GM12864 (cell line): Measurements from ENCODE around the gene USP7.

ENCODE experiments used
- DNase-seq: peaks from one replicate; pipeline ENCODE4 v3.0.0-alpha.2; 2011; ENCODE audit warnings: low read depth
- H3K4me3 ChIP-seq: 2 replicates; pipeline ENCODE4 v1.5.1; 2011; ENCODE audit warnings: mild to moderate bottlenecking, low read depth, low read length, control low read depth
- TF ChIP-seq, protein P1 (sequence below): IDR thresholded peaks from 2 replicates; pipeline ENCODE4 v1.5.1; 2011; ENCODE audit warnings: low read depth, mild to moderate bottlenecking, moderate library complexity, low read length, control low read depth, inconsistent platforms; ENCODE audit errors: missing control alignments

Gene USP7

DNA sequence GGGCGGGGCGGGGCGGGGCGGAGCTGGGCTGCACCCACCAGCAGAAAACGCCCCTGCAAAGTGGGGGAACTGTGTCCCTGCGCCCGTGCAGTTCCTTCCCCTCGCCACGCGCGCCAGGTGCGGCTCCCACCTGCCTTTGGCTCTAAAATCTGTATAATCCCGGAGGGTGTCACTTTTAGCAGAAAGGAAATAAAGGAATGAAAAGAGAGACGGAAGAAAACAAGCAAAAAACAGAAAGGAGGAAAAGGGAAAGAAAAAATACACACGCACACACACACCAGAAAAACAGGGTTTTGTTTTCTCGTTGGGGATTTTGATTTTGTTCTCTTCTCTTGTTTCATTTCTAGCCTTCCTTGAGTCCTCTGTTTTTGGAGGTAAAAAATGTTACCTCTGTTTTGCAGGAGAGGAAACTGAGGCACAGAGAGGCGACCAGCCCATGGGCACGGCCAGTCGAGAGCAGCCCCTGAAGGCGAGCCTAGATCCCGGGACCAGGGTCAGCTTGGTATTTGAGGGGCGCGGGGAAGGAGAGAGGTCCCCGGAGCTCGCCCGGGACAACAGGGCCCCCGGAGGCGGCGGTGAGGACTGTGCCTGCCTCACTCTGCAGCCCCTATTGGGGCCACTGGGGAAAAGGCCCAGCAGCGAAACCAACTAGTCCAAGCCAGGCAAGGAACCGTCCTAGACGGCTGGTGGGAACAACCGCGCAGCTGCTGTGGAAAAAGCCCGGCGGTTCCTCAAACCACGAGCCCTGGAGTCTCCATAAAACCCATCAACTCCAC lies 94.3 kb downstream of the USP7 start:
- peak overlapping the region; percentile 49 for H3K4me3 ChIP-seq
- DNase-seq, result no peak
- TF ChIP-seq, protein P1, sequence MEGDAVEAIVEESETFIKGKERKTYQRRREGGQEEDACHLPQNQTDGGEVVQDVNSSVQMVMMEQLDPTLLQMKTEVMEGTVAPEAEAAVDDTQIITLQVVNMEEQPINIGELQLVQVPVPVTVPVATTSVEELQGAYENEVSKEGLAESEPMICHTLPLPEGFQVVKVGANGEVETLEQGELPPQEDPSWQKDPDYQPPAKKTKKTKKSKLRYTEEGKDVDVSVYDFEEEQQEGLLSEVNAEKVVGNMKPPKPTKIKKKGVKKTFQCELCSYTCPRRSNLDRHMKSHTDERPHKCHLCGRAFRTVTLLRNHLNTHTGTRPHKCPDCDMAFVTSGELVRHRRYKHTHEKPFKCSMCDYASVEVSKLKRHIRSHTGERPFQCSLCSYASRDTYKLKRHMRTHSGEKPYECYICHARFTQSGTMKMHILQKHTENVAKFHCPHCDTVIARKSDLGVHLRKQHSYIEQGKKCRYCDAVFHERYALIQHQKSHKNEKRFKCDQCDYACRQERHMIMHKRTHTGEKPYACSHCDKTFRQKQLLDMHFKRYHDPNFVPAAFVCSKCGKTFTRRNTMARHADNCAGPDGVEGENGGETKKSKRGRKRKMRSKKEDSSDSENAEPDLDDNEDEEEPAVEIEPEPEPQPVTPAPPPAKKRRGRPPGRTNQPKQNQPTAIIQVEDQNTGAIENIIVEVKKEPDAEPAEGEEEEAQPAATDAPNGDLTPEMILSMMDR, result peak; percentile 6

DNA sequence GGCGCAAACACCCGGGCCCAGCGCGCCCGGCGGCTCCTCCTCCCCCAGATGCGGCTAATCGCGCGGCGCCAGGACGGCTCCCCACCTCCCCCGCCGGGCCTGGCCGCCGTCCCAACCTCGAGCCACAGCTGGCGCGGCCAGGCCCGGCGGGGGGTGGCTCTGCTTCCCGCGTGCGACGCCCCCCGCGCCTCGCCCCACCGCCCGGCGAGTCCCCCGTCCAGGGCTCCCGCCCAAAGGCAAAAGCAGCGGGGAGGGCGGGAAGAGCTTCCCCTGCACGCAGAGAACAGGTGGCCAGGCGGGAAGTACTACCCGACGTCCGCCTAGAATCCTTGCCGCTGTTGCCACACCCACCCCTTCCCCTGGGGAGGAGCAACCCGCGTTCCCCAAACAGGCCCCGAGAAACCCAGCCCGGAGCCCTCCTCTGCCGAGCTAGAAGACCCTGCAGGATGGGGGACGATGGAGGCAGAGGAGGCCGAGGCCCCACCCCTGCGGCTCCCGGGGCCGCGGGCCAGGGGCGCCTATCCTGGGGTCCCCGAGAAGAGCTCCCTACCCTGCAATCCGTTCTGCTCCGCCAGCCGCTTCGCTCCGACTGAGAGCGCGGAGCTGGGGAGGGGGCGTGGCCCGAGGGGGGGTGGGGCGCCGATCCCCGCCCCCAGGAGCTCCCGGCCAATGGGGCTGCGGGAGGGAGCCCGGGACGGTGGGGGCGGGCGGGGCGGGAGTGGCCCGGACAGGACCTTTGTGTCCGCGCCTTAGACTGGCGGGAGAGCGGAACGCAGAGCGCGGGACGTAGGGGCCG lies 95.1 kb downstream of the USP7 start, which contains the start of gene CARHSP1:
TSS of gene CARHSP1 (minus strand) at position 591 of the 796 bp plus-strand sequence. CDS start 9,678 bp downstream, outside the sequence.
- H3K4me3 ChIP-seq, result peak within 1 kb of the TSS; percentile 93
- TF ChIP-seq, protein P1, result no peak
- DNase-seq, result peak; percentile 70

DNA sequence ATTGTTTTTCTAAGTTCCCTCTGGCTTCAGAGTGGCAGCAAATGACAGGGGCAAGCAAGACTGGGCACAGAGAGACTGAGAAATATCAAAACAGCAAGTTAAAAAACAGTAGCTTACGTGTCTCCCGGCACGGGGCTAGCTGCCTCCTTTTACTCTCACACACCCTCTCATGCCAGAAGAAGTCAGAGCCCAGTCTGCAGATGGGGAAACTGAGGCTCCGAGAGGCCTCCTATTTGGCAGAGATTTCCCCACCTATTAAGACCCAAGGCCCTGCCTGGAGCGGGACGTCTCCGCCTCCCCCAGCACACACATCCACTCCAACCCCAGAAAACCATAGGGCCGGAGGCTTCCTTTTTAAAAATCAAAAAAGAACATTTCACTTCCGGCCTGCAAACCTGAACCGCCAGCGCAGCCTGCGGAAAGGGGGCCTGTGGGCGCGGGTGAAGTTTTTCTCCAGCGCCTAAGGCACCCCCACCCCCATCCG lies 95.7 kb downstream of the USP7 start:
- no peak for DNase-seq
- peak overlapping the region; percentile 93 for H3K4me3 ChIP-seq
- TF ChIP-seq, protein P1, result no peak

DNA sequence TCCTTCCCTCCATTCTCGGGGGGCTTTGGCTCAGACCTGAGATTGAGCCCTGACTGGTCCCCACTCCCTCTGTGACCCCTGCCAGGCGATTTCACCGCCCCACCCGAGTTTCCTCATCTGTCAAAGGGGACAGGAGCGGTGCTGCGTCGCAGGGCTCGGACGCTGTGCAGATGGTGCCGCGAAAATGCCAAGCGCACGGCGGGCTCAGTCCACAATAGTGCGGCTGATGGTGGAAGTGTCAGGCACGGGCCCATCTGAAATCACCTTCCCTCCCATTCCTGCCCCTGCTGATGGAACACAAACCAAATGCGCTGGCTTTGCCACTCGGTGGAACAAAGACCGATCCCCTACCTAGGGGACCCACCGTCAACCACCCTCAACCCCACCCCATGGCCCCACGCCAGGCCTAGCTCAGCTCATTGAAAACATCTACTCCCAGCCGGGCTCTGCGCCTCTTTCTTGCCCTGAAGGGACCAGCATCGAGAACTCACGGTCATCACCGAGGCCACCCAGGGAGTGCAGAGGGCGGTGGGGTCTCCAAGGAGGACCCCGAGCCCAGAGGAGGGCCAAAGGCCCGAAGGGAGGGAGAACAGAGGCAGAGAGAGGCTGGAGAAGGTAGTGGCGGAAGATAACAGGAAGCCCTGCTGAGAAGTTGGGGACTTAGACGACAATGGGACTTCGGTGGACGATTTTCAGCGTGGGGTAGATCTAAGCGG lies 96.3 kb downstream of the USP7 start:
- TF ChIP-seq, protein P1, result no peak
- DNase-seq, result no peak

DNA sequence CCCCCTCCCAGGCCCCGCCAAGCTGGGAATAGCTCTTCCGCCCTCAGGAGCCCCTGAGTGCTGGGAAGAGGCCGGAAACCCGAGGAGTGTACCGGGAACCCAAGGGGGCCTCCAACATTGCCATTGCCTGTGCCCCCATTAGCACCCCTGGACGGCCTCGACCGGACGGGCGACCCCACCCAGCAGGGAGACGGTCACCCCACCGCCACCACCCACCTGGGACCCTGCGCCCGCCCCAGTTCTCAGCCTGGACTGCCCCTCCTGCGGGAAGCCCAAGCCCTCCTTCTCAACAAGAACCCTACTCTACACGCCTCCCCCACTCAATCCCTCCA lies 96.9 kb downstream of the USP7 start:
- TF ChIP-seq, protein P1, result no peak
- H3K4me3 ChIP-seq, result peak overlapping the region; percentile 93
- no peak for DNase-seq

More for the DNA sequence above, 96.3 kb downstream of the USP7 start:
- H3K4me3 ChIP-seq, result peak overlapping the region; percentile 93

DNA sequence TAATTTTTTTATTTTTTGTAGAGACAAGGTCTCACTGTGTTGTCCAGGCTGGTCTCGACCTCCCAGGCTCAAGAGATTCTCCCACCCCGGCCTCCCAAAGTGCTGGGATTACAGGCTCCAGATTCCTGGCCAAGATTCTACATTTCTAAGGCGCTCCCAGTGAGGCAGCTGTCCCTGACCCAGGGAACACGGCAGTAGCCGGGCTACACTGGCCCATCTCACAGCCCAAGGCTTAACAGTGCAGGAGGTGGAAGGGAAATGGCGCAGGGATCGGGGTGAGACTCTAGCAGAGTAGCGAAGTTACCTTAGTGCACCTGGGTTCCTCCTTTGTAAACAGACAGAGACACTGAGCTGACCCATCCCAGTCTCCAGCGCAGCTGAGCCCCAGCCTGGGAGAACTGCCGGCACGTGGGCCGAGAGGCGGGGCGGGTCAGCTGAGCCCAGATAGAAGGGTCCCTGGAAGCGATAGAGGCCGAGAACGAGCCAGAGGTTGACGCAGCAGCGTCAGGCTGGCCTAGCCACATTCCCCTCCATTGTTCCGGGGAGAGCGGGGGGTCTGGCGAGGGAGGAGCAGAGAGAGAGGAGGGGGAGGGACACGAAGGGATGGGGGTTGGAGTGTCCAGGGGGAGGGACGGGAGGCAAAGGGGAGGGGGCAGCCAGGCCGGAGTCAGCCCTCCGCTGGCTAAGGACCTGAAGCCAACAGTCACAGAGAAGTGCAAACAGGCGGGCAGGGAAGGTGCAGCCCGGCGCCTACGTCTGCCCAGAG lies 97.4 kb downstream of the USP7 start:
- H3K4me3 ChIP-seq, result peak overlapping the region; percentile 93
- TF ChIP-seq, protein P1, result no peak
- no peak for DNase-seq
